GM12878 (cell line): Measurements from ENCODE around the gene MRPL23.

Experiments used
- ATF3 ChIP-seq: IDR thresholded peaks from 2 replicates; pipeline ENCODE4 v1.6.1; 2011; ENCODE audit warnings: low read depth, mild to moderate bottlenecking, low read length, moderate library complexity, borderline replicate concordance; ENCODE audit errors: extremely low read depth
- CREM ChIP-seq: IDR thresholded peaks from 2 replicates; pipeline ENCODE4 v1.6.1; 2014; ENCODE audit warnings: antibody characterized with exemption, low read depth
- CTCF ChIP-seq, 3 experiments: IDR thresholded peaks in 2 of 3; conservative IDR thresholded peaks in 1 of 3; 2 replicates each; pipeline ENCODE4 v1.5.1; 2011; ENCODE audit warnings: low read depth in 3 of 3, low read length in 3 of 3, mild to moderate bottlenecking in 3 of 3, control low read depth in 2 of 3, moderate library complexity in 2 of 3, inconsistent platforms in 1 of 3, mixed read lengths in 1 of 3; ENCODE audit not compliant: control insufficient read depth in 2 of 3, insufficient read depth in 1 of 3; ENCODE audit errors: extremely low read depth in 1 of 3
- POLR2AphosphoS5 ChIP-seq: IDR thresholded peaks from 2 replicates; pipeline ENCODE4 v1.6.1; 2011; ENCODE audit warnings: mild to moderate bottlenecking, low read length, inconsistent platforms
- YY1 ChIP-seq: IDR thresholded peaks from 2 replicates; pipeline ENCODE4 v1.6.1; 2011; ENCODE audit warnings: low read depth, mild to moderate bottlenecking, low read length
- ZNF274 ChIP-seq: IDR thresholded peaks from one replicate; pipeline ENCODE4 v1.8.0; 2011; ENCODE audit not compliant: insufficient read length, insufficient read depth
- ZNF622 ChIP-seq: fragments of 450-650 bp; IDR thresholded peaks from 2 replicates; pipeline ENCODE4 v1.6.1; 2017; ENCODE audit warnings: mild to moderate bottlenecking, inconsistent platforms

GRCh38 chr11:1920909-1921573 lies 26.1 kb upstream of the MRPL23 start:
- no peak for TF ChIP-seq ZNF622
- no peak for TF ChIP-seq CREM
- no peak for TF ChIP-seq CTCF (IDR thresholded peaks at IDR 0.05 in 2 of 3, conservative IDR thresholded peaks at IDR 0.05 in 1 of 3; ENCODE audit: control insufficient read depth in 2 of 3, extremely low read depth in 1 of 3, insufficient read depth in 1 of 3, low read depth in 3 of 3, low read length in 3 of 3)
- TF ChIP-seq YY1: no peak
- TF ChIP-seq ZNF274: no peak
- no peak for TF ChIP-seq ATF3
- no peak for TF ChIP-seq POLR2AphosphoS5
